HEK293 (cell line): Measurements from ENCODE around the gene CNTN4.

ENCODE experiments used
- CTCF ChIA-PET: fragments of 350-600 bp; formaldehyde crosslinking; extraction: SDS; loops from one replicate; lab custom pipeline; 2021; ENCODE audit warnings: antibody characterized with exemption; lab: Yijun Ruan, JAX
- POLR2A ChIA-PET: fragments of 300-600 bp; formaldehyde crosslinking; extraction: SDS; loops from one replicate; lab custom pipeline; 2020; ENCODE audit warnings: antibody characterized with exemption, inconsistent platforms; lab: Yijun Ruan, JAX
- H3K27ac ChIP-seq: fragments of 200-500 bp; sonication (Bioruptor generic); 2 replicates; pipeline ENCODE4 v1.5.1; 2014; ENCODE audit warnings: low read depth, low read length, control low read depth, inconsistent platforms; ENCODE audit errors: extremely low read depth
- H3K36me3 ChIP-seq, 2 experiments: fragments of 200-500 bp in 1 of 2; sonication (Bioruptor generic) in 1 of 2; 1 replicate in 1 of 2; 2 replicates in 1 of 2; pipeline ENCODE4 v1.5.1; 2014 to 2017; ENCODE audit warnings: inconsistent platforms in 2 of 2, low read length in 2 of 2; ENCODE audit not compliant: control insufficient read depth in 2 of 2, insufficient read depth in 1 of 2
- H3K4me1 ChIP-seq: fragments of 200-500 bp; sonication (Bioruptor generic); 2 replicates; pipeline ENCODE4 v1.5.1; 2014; ENCODE audit warnings: mild to moderate bottlenecking, low read length, inconsistent platforms; ENCODE audit not compliant: control insufficient read depth, insufficient read depth
- H3K4me3 ChIP-seq: 2 replicates; pipeline ENCODE4 v1.5.1; 2011; ENCODE audit warnings: low read depth, mild to moderate bottlenecking, control low read depth, low read length, moderate library complexity
- H3K9me3 ChIP-seq: fragments of 200-500 bp; sonication (Bioruptor generic); 2 replicates; pipeline ENCODE4 v1.5.1; 2014; ENCODE audit warnings: low read depth, low read length, inconsistent platforms; ENCODE audit not compliant: control insufficient read depth, insufficient read depth
- GLI2 ChIP-seq: fragments of 450-650 bp; formaldehyde crosslinking; IDR thresholded peaks from 2 replicates; pipeline ENCODE4; 2017; ENCODE audit warnings: missing biosample characterization, missing genetic modification characterization, low read depth, borderline replicate concordance
- GLI4 ChIP-seq: fragments of 450-650 bp; formaldehyde crosslinking; IDR thresholded peaks from 2 replicates; pipeline ENCODE4 v1.5.1; 2016; ENCODE audit warnings: missing biosample characterization, missing genetic modification characterization
- HOXC10 ChIP-seq: sonication (generic); formaldehyde crosslinking; IDR thresholded peaks from 2 replicates; pipeline ENCODE4 v1.8.1; 2023; ENCODE audit warnings: mild to moderate bottlenecking, missing genetic modification reagents
- HOXD13 ChIP-seq: sonication (generic); formaldehyde crosslinking; IDR thresholded peaks from 2 replicates; pipeline ENCODE4 v1.8.0; 2022; ENCODE audit warnings: missing genetic modification reagents, borderline replicate concordance
- MEIS1 ChIP-seq: sonication (generic); formaldehyde crosslinking; IDR thresholded peaks from 2 replicates; pipeline ENCODE4 v1.8.1; 2022; ENCODE audit warnings: missing genetic modification reagents, mild to moderate bottlenecking, borderline replicate concordance
- MYNN ChIP-seq: fragments of 450-650 bp; formaldehyde crosslinking; IDR thresholded peaks from 2 replicates; pipeline ENCODE4 v1.5.1; 2016; ENCODE audit warnings: missing biosample characterization, missing genetic modification characterization, borderline replicate concordance
- YY1 ChIP-seq: fragments of 450-650 bp; formaldehyde crosslinking; IDR thresholded peaks from 2 replicates; pipeline ENCODE4 v1.5.1; 2018; ENCODE audit warnings: missing biosample characterization, missing genetic modification characterization
- ZNF335 ChIP-seq: fragments of 450-650 bp; formaldehyde crosslinking; conservative IDR thresholded peaks from 2 replicates; pipeline ENCODE4 v1.5.1; 2016; ENCODE audit warnings: missing biosample characterization, missing genetic modification characterization
- ZNF416 ChIP-seq: fragments of 450-650 bp; formaldehyde crosslinking; IDR thresholded peaks from 2 replicates; pipeline ENCODE4 v1.5.1; 2016; ENCODE audit warnings: missing biosample characterization, missing genetic modification characterization
- ZNF514 ChIP-seq: fragments of 450-650 bp; formaldehyde crosslinking; IDR thresholded peaks from 2 replicates; pipeline ENCODE4 v1.5.1; 2016; ENCODE audit warnings: missing biosample characterization, missing genetic modification characterization
- ZNF623 ChIP-seq: fragments of 450-650 bp; formaldehyde crosslinking; IDR thresholded peaks from 2 replicates; pipeline ENCODE4 v1.5.1; 2016; ENCODE audit warnings: missing biosample characterization, missing genetic modification characterization
- ZNF747 ChIP-seq: fragments of 450-650 bp; formaldehyde crosslinking; IDR thresholded peaks from 2 replicates; pipeline ENCODE4 v1.5.1; 2016; ENCODE audit warnings: missing biosample characterization, missing genetic modification characterization
- ZNF837 ChIP-seq: fragments of 450-650 bp; formaldehyde crosslinking; IDR thresholded peaks from 2 replicates; pipeline ENCODE4 v1.5.1; 2016; ENCODE audit warnings: missing biosample characterization, missing genetic modification characterization
- TF ChIP-seq, protein P1 (sequence below): IDR thresholded peaks from 2 replicates; pipeline ENCODE4 v1.6.1; 2011; ENCODE audit warnings: mild to moderate bottlenecking, low read depth, low read length, borderline replicate concordance
- TF ChIP-seq, protein P2 (sequence below): fragments of 450-650 bp; formaldehyde crosslinking; IDR thresholded peaks from 2 replicates; pipeline ENCODE4 v1.5.1; 2017; ENCODE audit warnings: missing biosample characterization, missing genetic modification characterization
- TF ChIP-seq, protein P3 (sequence below): fragments of 450-650 bp; formaldehyde crosslinking; IDR thresholded peaks from 2 replicates; pipeline ENCODE4 v1.5.1; 2016; ENCODE audit warnings: missing biosample characterization, missing genetic modification characterization
- TF ChIP-seq, protein P4 (sequence below): fragments of 450-650 bp; formaldehyde crosslinking; conservative IDR thresholded peaks from 2 replicates; pipeline ENCODE4 v1.5.1; 2016; ENCODE audit warnings: low read depth, missing biosample characterization, missing genetic modification characterization
- TF ChIP-seq, protein P5 (sequence below): fragments of 450-650 bp; formaldehyde crosslinking; IDR thresholded peaks from 2 replicates; pipeline ENCODE4; 2016; ENCODE audit warnings: missing biosample characterization, missing genetic modification characterization
- TF ChIP-seq, protein P6 (sequence below): fragments of 450-650 bp; formaldehyde crosslinking; IDR thresholded peaks from 2 replicates; pipeline ENCODE4 v1.5.1; 2016; ENCODE audit warnings: missing biosample characterization, missing genetic modification characterization
- TF ChIP-seq, protein P7 (sequence below): fragments of 450-650 bp; formaldehyde crosslinking; IDR thresholded peaks from 2 replicates; pipeline ENCODE4 v1.5.1; 2017; ENCODE audit warnings: missing biosample characterization, missing genetic modification characterization

Gene CNTN4

DNA sequence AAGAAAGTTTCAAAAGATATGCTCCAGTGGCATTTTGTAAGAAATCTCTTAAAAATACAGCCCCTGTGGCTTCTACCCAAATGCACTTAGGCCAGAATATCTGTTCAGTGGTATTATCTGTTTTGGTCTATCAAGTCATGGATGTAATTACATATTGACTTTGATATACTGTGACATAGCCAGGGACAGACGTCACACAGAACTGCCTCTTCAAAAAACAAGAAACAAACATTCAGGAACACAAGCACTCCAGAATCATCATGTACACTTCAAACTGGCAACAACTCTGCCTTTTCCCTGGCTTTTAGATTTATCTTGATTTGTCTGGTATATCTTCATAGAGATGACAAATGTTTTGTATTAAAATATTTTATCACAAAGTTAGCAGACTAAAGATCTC is 771.2 kb downstream of the CNTN4 start (continued):
- no peak for TF ChIP-seq ZNF335 (tag by site-specific recombination)
- no peak for TF ChIP-seq ZNF837 (tag by site-specific recombination)
- TF ChIP-seq, protein P1, sequence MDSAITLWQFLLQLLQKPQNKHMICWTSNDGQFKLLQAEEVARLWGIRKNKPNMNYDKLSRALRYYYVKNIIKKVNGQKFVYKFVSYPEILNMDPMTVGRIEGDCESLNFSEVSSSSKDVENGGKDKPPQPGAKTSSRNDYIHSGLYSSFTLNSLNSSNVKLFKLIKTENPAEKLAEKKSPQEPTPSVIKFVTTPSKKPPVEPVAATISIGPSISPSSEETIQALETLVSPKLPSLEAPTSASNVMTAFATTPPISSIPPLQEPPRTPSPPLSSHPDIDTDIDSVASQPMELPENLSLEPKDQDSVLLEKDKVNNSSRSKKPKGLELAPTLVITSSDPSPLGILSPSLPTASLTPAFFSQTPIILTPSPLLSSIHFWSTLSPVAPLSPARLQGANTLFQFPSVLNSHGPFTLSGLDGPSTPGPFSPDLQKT = no peak
- TF ChIP-seq ZNF623 (tag by site-specific recombination) = no peak
- TF ChIP-seq HOXD13 (CRISPR knock-in tag) = no peak
- TF ChIP-seq, protein P2, sequence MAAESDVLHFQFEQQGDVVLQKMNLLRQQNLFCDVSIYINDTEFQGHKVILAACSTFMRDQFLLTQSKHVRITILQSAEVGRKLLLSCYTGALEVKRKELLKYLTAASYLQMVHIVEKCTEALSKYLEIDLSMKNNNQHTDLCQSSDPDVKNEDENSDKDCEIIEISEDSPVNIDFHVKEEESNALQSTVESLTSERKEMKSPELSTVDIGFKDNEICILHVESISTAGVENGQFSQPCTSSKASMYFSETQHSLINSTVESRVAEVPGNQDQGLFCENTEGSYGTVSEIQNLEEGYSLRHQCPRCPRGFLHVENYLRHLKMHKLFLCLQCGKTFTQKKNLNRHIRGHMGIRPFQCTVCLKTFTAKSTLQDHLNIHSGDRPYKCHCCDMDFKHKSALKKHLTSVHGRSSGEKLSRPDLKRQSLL (tag by site-specific recombination) = no peak
- no peak for TF ChIP-seq YY1
- TF ChIP-seq GLI4 (tag by site-specific recombination) = no peak
- TF ChIP-seq, protein P3, sequence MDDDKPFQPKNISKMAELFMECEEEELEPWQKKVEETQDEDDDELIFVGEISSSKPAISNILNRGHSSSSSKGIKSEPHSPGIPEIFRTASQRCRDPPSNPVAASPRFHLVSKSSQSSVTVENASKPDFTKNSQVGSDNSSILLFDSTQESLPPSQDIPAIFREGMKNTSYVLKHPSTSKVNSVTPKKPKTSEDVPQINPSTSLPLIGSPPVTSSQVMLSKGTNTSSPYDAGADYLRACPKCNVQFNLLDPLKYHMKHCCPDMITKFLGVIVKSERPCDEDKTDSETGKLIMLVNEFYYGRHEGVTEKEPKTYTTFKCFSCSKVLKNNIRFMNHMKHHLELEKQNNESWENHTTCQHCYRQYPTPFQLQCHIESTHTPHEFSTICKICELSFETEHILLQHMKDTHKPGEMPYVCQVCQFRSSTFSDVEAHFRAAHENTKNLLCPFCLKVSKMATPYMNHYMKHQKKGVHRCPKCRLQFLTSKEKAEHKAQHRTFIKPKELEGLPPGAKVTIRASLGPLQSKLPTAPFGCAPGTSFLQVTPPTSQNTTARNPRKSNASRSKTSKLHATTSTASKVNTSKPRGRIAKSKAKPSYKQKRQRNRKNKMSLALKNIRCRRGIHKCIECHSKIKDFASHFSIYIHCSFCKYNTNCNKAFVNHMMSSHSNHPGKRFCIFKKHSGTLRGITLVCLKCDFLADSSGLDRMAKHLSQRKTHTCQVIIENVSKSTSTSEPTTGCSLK (tag by site-specific recombination) = no peak

DNA sequence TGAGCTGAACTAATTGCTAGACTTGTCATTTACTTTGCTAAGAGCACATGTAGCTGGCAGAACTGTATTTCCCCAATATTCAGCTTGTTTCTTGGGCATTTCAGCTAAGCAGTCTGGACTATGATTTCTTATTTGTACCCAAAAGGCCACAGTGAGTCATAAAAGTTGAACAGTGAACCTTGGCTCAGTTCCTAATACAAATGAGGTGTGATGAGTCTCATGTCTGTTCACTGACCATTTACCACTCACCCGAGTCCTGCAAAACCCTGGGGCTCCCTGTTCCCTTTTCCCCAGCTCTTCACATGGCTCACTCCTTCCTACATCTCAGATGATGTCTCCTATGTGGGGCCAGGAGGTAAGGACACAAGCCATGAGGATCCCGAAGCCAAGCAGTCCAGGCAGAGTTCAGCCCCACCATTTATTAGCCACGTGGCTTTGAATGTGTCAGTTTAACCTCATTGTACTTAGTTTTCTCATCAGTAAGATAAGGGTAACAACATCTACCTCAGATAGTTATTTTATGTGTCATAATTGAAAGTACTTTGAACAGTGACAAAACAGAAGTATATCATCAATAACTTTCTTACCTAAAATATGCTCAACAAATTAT is 772.2 kb downstream of the CNTN4 start:
- Histone ChIP-seq H3K27ac (no peak overlapping the region), H3K9me3 (no peaks in the 10 kb centered on the region), H3K36me3 (no peaks in the 10 kb centered on the region), H3K4me3 (no peak overlapping the region), H3K4me1 (no peaks in the 10 kb centered on the region)
- CTCF ChIA-PET = no interaction called here
- TF ChIP-seq, protein P4, sequence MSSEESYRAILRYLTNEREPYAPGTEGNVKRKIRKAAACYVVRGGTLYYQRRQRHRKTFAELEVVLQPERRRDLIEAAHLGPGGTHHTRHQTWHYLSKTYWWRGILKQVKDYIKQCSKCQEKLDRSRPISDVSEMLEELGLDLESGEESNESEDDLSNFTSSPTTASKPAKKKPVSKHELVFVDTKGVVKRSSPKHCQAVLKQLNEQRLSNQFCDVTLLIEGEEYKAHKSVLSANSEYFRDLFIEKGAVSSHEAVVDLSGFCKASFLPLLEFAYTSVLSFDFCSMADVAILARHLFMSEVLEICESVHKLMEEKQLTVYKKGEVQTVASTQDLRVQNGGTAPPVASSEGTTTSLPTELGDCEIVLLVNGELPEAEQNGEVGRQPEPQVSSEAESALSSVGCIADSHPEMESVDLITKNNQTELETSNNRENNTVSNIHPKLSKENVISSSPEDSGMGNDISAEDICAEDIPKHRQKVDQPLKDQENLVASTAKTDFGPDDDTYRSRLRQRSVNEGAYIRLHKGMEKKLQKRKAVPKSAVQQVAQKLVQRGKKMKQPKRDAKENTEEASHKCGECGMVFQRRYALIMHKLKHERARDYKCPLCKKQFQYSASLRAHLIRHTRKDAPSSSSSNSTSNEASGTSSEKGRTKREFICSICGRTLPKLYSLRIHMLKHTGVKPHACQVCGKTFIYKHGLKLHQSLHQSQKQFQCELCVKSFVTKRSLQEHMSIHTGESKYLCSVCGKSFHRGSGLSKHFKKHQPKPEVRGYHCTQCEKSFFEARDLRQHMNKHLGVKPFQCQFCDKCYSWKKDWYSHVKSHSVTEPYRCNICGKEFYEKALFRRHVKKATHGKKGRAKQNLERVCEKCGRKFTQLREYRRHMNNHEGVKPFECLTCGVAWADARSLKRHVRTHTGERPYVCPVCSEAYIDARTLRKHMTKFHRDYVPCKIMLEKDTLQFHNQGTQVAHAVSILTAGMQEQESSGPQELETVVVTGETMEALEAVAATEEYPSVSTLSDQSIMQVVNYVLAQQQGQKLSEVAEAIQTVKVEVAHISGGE (tag by site-specific recombination) = no peak
- no peak for TF ChIP-seq MYNN (tag by site-specific recombination)
- TF ChIP-seq, protein P5, sequence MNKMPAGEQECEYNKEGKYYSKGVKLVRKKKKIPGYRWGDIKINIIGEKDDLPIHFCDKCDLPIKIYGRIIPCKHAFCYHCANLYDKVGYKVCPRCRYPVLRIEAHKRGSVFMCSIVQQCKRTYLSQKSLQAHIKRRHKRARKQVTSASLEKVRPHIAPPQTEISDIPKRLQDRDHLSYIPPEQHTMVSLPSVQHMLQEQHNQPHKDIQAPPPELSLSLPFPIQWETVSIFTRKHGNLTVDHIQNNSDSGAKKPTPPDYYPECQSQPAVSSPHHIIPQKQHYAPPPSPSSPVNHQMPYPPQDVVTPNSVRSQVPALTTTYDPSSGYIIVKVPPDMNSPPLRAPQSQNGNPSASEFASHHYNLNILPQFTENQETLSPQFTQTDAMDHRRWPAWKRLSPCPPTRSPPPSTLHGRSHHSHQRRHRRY (tag by site-specific recombination) = no peak
- TF ChIP-seq, protein P1 = no peak
- TF ChIP-seq MEIS1 (CRISPR knock-in tag) = no peak
- TF ChIP-seq ZNF416 (tag by site-specific recombination) = no peak
- TF ChIP-seq ZNF514 = no peak
- TF ChIP-seq, protein P6, sequence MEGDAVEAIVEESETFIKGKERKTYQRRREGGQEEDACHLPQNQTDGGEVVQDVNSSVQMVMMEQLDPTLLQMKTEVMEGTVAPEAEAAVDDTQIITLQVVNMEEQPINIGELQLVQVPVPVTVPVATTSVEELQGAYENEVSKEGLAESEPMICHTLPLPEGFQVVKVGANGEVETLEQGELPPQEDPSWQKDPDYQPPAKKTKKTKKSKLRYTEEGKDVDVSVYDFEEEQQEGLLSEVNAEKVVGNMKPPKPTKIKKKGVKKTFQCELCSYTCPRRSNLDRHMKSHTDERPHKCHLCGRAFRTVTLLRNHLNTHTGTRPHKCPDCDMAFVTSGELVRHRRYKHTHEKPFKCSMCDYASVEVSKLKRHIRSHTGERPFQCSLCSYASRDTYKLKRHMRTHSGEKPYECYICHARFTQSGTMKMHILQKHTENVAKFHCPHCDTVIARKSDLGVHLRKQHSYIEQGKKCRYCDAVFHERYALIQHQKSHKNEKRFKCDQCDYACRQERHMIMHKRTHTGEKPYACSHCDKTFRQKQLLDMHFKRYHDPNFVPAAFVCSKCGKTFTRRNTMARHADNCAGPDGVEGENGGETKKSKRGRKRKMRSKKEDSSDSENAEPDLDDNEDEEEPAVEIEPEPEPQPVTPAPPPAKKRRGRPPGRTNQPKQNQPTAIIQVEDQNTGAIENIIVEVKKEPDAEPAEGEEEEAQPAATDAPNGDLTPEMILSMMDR (tag by site-specific recombination) = no peak
- TF ChIP-seq HOXC10 (CRISPR knock-in tag) = no peak
- TF ChIP-seq ZNF747 (tag by site-specific recombination) = no peak
- TF ChIP-seq GLI2 = no peak
- TF ChIP-seq, protein P7, sequence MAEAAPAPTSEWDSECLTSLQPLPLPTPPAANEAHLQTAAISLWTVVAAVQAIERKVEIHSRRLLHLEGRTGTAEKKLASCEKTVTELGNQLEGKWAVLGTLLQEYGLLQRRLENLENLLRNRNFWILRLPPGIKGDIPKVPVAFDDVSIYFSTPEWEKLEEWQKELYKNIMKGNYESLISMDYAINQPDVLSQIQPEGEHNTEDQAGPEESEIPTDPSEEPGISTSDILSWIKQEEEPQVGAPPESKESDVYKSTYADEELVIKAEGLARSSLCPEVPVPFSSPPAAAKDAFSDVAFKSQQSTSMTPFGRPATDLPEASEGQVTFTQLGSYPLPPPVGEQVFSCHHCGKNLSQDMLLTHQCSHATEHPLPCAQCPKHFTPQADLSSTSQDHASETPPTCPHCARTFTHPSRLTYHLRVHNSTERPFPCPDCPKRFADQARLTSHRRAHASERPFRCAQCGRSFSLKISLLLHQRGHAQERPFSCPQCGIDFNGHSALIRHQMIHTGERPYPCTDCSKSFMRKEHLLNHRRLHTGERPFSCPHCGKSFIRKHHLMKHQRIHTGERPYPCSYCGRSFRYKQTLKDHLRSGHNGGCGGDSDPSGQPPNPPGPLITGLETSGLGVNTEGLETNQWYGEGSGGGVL (tag by site-specific recombination) = no peak
- POLR2A ChIA-PET = no interaction called here
